Measurements from ENCODE around the gene TRABD. TPM values are rescaled to one million over a fixed set of nuclear protein-coding genes. Genes with fewer than 3 reads are reported as not detected.

TRABD gene
- total RNA-seq, 1 experiment from 2014 or later, result 33.5 TPM

GRCh38 chr22:50143096-50143495, 42.6 kb upstream of the TRABD start:
- H3K9me3 Mint-ChIP-seq (ENCODE audit: unreplicated experiment), result no peaks in the 10 kb centered on the region
- CTCF ChIA-PET, result no interaction called here
- intact Hi-C loops (cut with micrococcal nuclease; ENCODE audit: unreplicated experiment), result no loop called here

DNA sequence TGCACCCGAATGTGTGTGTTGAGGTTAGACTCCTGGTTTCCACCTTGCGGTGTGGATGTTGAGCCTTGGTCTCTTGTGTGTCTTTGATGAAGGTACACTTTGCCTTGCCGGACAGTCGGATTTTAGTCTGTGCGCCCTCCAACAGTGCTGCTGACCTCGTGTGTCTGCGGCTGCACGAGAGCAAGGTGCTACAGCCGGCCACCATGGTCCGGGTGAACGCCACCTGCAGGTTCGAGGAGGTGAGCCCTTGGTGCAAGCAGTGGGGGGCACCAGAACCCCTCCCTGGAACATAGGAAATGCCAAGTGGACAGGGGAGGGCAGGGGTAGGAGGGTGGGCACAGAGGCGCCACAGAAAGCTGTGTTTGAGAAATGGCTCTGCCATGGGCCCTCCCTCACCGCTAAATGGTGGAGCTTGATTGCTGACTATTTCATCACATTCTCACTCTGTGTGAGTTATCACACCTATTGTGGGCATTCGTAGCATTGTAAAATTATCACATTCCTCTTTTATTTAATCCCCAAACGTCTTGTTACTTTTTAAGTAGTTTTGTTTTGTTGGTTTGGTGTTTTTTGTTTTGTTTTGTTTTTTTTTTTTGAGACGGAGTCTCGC, 41.6 kb upstream of the TRABD start:
- H3K4me1 ChIP-seq, result peaks cover 19% of the 10 kb centered on the region
- H3K36me3 ChIP-seq (ENCODE audit: control insufficient read depth, insufficient read depth, low read length), result no peaks in the 10 kb centered on the region
- no peaks in the 10 kb centered on the region for H3K27me3 Mint-ChIP-seq (ENCODE audit: insufficient read depth, unreplicated experiment)
- H3K27me3 ChIP-seq (replicated peaks; ENCODE audit: control insufficient read depth, insufficient read depth, low read length), result no peaks in the 10 kb centered on the region
- intact Hi-C loops (cut with micrococcal nuclease; ENCODE audit: unreplicated experiment), result no loop called here
- H3K4me3 Mint-ChIP-seq (ENCODE audit: unreplicated experiment), result no peak overlapping the region
- ChIA-PET CTCF (no interaction called here), POLR2A (no interaction called here)
- no peaks in the 10 kb centered on the region for H3K9me3 Mint-ChIP-seq (ENCODE audit: unreplicated experiment)
- TF ChIP-seq CTCF (IDR thresholded peaks at IDR 0.05; ENCODE audit: insufficient read depth in 1 of 2, low read depth in 1 of 2, low read length in 1 of 2, severe bottlenecking in 1 of 2, unreplicated experiment in 1 of 2), result no peak
- no peak for DNase-seq
- no TSS peak for BruUV-seq (replicated peaks)
- no peaks in the 10 kb centered on the region for H3K9me3 ChIP-seq
- H3K36me3 Mint-ChIP-seq (ENCODE audit: insufficient read depth, unreplicated experiment), result no peaks in the 10 kb centered on the region
- H3K4me1 Mint-ChIP-seq (ENCODE audit: low read depth, unreplicated experiment), result peaks cover 23% of the 10 kb centered on the region
- H3K4me3 ChIP-seq (ENCODE audit: low read depth, low read length), result no peak overlapping the region
- H3K27ac Mint-ChIP-seq (ENCODE audit: unreplicated experiment), result no peak overlapping the region

More at GRCh38 chr22:50143096-50143495, 42.6 kb upstream of the TRABD start:
- Histone ChIP-seq H3K27me3 (replicated peaks; ENCODE audit: control insufficient read depth, insufficient read depth, low read length) (no peaks in the 10 kb centered on the region), H3K9me3 (no peaks in the 10 kb centered on the region), H3K4me1 (peaks cover 19% of the 10 kb centered on the region), H3K36me3 (ENCODE audit: control insufficient read depth, insufficient read depth, low read length) (no peaks in the 10 kb centered on the region), H3K4me3 (ENCODE audit: low read depth, low read length) (no peak overlapping the region)
- no TSS peak for BruUV-seq (replicated peaks)
- Mint-ChIP-seq H3K36me3 (ENCODE audit: insufficient read depth, unreplicated experiment) (no peaks in the 10 kb centered on the region), H3K4me3 (ENCODE audit: unreplicated experiment) (no peak overlapping the region), H3K27ac (ENCODE audit: unreplicated experiment) (no peak overlapping the region), H3K4me1 (ENCODE audit: low read depth, unreplicated experiment) (peaks cover 23% of the 10 kb centered on the region), H3K27me3 (ENCODE audit: insufficient read depth, unreplicated experiment) (no peaks in the 10 kb centered on the region)
- DNase-seq, result no peak
- POLR2A ChIA-PET, result no interaction called here
- TF ChIP-seq CTCF (IDR thresholded peaks at IDR 0.05; ENCODE audit: insufficient read depth in 1 of 2, low read depth in 1 of 2, low read length in 1 of 2, severe bottlenecking in 1 of 2, unreplicated experiment in 1 of 2), result no peak

GRCh38 chr22:50145721-50146438, 39.8 kb upstream of the TRABD start:
- Mint-ChIP-seq H3K36me3 (ENCODE audit: insufficient read depth, unreplicated experiment) (no peaks in the 10 kb centered on the region), H3K4me3 (ENCODE audit: unreplicated experiment) (no peak overlapping the region), H3K9me3 (ENCODE audit: unreplicated experiment) (no peaks in the 10 kb centered on the region), H3K4me1 (ENCODE audit: low read depth, unreplicated experiment) (peaks cover 23% of the 10 kb centered on the region), H3K27ac (ENCODE audit: unreplicated experiment) (peak overlapping the region; percentile 61), H3K27me3 (ENCODE audit: insufficient read depth, unreplicated experiment) (no peaks in the 10 kb centered on the region)
- intact Hi-C loops (cut with micrococcal nuclease; ENCODE audit: unreplicated experiment), result loop anchor here (5.0 kb wide), 1 partner anchor 44 kb away; no protein-coding TSS in a partner anchor
- Histone ChIP-seq H3K27me3 (replicated peaks; ENCODE audit: control insufficient read depth, insufficient read depth, low read length) (no peaks in the 10 kb centered on the region), H3K9me3 (no peaks in the 10 kb centered on the region), H3K36me3 (ENCODE audit: control insufficient read depth, insufficient read depth, low read length) (no peaks in the 10 kb centered on the region), H3K4me1 (peaks cover 11% of the 10 kb centered on the region; the same call in 1 of the 2 replicates), H3K4me3 (ENCODE audit: low read depth, low read length) (no peak overlapping the region)
- CTCF ChIA-PET, result interaction anchor here (0.6 kb wide), 1 partner anchor 65 kb away, joined by 6 read pairs; no protein-coding TSS in a partner anchor
- POLR2A ChIA-PET, result no interaction called here
- no peak for DNase-seq
- BruUV-seq (replicated peaks), result no TSS peak
- no peak for TF ChIP-seq CTCF (IDR thresholded peaks at IDR 0.05; ENCODE audit: insufficient read depth in 1 of 2, low read depth in 1 of 2, low read length in 1 of 2, severe bottlenecking in 1 of 2, unreplicated experiment in 1 of 2)
